PFSK-1 (cell line): Measurements from ENCODE around the gene FGD2.

Experiments
- POLR2AphosphoS5 ChIP-seq: IDR thresholded peaks from 2 replicates; pipeline ENCODE4 v1.6.1; 2012; ENCODE audit warnings: low read depth, mild to moderate bottlenecking, control low read depth, low read length, moderate library complexity
- REST ChIP-seq, 2 experiments: IDR thresholded peaks; 2 replicates each; pipeline versions ENCODE4 v1.6.1 to v1.8.0; 2011 to 2012; ENCODE audit warnings: low read depth in 2 of 2, low read length in 2 of 2, control low read depth in 1 of 2, inconsistent platforms in 1 of 2, mild to moderate bottlenecking in 1 of 2, moderate library complexity in 1 of 2; ENCODE audit not compliant: insufficient read depth in 1 of 2
- TAF1 ChIP-seq: IDR thresholded peaks from 2 replicates; pipeline ENCODE4 v1.6.1; 2012; ENCODE audit warnings: low read length, control low read depth, borderline replicate concordance; ENCODE audit not compliant: insufficient read depth

GRCh38 chr6:37011656-37012378 is 6.4 kb downstream of the FGD2 start:
- TF ChIP-seq REST (IDR thresholded peaks at IDR 0.05; ENCODE audit: insufficient read depth in 1 of 2, low read depth in 2 of 2, low read length in 2 of 2) (no peak), POLR2AphosphoS5 (no peak), TAF1 (no peak)
